D341Med (cell line): ENCODE data around the gene SPTSSB.

Source experiments
- DNase-seq: peaks from one replicate; pipeline ENCODE4 v3.0.0; 2012; ENCODE audit warnings: low spot score

Gene SPTSSB

DNA sequence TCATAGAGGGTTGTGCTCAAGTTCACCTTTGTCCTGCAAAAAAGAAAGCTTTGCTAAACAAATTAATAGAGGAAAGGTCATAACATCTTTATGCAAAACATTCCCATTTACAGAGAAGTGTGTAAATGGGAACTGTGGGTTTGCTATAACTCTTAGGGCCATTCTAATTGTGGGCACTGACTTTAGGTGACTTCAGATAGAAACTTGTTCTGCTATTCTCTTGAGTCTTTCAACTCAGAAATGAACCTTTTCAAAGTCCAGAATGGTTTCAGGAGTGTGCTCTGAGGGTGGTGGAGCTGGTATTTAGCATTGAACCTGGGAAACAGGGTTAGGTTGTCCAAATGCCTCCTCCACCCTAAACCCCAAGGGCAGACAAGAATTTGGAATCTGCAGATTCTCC lies 34.0 kb downstream of the SPTSSB start:
- no peak for DNase-seq

DNA sequence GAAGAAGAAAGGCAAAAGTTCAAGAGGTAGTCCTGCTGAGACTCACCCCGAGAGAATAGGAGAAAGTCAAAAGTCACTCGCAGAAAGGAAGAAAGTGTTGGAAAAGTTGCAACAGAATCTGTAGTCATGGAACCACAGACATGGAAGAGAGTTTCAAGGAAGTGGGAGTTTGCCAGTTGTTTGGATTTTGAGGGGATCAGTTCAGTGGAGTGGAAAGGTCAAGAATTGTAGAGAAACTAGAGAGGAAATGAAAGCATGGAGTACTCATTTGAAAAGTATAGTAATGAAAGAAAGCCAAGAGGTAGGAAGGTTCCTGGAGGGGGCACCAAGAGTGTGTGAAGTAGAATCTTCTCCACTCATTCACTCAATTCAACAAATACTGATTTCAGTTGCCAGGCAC lies 34.7 kb downstream of the SPTSSB start:
- no peak for DNase-seq

DNA sequence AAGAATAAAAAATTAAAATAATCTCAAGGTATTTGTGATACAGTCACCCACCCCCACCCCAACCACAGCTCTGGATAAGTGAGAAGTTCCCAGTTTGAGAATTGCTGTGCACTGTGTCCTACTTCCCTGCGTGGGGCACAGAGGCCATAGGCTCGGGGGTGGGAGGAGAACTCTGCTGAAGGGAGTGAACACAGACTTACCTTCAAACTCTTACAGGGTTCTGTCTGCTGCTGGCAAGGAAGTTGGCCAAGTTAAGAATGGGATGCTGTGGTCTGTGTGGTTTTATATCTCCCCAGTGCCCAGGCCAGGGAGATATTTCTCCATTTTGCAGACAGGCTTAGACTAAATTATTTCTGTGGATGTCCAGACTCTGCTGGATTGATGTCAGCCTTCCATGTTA lies 37.6 kb downstream of the SPTSSB start:
- no peak for DNase-seq

DNA sequence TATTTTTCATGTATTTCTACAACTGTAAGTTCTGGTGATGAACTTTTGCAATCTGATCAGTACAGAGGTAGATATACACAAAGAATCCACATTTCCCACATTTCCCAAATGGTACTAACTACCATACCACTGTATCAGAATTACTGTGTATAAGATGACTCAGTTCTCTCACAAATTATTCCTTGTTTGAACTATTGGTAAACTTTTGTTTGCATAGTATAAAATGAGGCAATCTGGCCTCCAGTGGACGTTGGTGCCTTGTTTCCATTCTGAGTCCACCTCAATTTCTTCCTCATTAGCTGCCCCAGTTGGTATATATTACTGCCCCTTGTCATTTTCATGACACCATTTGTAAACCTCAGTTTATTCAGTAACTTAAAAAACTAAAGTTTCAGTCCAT lies 38.5 kb downstream of the SPTSSB start:
- DNase-seq: no peak

DNA sequence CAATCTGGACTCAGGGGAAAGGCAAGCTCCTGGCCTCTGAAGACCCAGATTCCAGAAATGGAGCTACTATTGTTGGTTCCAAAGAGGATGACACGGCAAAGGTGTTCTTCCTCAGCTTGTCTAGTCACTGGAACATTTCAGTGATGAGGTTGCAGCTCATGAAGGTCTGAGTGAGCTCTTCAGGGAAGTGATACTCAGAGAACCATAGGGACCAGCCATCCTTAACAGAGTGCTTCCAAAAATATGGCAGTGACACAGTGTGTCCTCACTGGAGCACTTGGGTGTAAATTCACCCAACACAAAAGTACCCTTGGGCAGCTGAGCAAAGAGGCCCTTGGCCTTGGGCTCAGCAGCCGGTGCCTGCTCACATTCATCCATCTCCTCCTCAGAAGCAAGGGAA lies 46.3 kb downstream of the SPTSSB start:
- no peak for DNase-seq

DNA sequence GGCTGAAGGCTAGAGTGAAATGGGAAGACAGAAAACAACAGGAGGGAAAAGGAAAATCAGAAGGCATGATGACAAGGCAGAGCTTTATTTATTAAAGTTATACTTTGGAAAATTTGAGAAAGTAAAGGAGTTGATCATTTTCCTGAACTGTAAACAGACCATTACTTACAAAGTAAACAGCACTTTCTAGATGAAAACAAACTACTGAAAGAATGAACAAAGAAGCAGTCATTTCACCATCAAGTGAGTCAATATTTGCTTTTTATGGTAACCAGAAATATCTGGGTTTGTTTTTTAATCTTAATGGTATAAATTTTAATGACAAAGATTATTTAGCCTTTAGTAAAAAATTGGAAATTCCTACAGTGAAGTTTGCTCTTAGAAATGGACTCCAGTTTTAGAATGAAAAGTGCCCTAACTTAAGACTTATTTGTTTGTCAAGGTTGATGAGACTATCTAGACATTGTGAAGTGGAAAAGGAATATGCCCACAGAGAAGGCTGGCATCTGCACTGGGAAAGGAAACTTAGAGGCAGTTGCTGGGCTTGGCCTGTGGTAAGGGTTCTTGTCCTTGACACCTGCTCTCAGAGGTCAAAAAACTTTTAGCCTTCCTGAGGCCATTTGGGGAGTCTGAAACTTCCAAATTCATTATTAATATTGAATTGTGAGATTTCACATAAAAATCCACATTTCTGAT lies 47.2 kb downstream of the SPTSSB start:
- no peak for DNase-seq

DNA sequence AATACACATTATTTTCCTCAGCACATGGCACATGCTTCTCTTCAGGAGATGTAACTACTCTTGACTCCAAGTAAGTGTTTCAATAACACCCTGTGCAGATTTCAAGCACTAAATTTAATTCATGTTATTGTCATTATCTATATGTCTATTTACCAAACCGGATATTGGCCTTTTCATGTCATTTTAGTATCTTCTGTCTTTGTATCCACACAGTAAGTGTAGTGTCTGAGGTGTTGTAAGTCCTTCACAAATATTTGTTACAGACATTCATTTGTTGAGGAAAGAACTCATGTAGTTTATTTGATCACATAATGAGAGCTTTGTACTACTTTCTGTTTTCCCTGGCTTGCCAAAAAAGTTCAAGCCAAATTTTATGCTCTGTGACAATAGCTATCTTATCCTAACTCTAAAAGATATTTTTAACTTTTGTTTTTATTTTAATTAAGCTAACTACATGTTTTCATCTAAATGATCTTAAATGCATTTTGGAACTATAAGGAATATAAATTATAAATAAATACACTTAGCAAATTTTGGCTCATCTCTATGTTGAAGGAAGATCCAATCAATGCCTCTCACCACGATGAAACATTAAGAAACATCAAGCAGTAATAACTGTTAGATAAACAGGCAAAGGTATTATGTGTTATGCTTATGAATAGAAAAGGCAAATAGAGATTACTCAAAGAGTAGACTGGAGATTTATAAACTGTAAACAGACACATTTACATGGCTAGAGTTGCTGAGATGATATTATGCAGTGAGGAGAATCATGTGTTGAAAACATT lies 48.3 kb downstream of the SPTSSB start:
- DNase-seq: no peak

DNA sequence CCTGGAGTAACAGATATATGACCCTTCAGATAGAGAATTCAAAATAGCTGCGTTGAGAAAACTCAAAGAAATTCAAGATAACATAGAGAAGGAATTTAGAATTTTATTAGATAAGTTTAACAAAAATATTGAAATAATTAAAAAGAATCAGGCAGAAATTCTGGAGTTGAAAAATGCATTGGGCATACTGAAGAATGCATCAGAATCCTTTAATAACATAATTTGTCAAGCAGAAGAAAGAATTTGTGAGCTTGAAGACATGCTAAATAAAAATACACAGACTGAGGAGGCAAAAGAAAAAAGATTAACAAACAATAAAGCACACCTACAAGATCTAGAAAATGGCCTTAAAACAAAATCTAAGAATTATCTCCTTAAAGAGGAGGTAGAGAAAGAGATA lies 50.5 kb downstream of the SPTSSB start:
- no peak for DNase-seq

DNA sequence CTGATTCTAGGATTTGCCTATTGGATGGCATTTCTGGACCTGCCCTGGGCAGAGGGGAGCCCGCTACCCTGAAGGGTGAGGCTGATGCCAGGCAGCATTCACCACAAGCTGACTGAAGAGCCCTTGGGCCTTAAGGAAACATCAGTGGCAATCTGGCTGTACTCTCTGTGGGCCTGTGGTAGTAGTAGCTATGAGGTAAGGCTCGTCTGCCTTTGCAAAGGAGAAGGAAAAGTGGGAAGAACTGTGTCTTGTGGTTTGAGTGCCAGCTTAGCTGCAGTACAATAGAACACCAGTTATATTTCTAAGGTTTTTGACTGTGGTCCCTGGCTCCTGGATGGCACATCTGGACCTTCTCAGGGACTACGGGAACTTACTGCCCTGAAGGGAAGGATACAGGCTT lies 51.5 kb downstream of the SPTSSB start:
- no peak for DNase-seq

DNA sequence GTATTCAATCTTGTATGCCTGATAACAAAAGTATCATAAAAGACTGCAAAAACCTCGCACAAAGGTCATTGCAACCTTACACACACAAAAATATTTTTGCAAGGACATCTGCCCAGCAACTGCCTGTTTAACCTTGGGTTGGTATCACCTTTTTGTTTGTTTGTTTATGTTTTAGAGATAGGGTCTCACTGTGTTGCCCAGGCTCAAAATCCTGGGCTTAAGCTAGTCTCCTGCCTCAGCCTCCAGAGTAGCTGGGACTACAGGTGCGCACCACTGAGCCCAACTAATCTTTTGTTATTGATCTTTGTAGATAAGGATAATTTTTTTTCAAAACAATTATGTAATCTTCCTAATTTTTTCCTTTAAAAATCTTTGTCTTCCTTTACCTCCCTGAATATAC lies 54.2 kb downstream of the SPTSSB start:
- no peak for DNase-seq

DNA sequence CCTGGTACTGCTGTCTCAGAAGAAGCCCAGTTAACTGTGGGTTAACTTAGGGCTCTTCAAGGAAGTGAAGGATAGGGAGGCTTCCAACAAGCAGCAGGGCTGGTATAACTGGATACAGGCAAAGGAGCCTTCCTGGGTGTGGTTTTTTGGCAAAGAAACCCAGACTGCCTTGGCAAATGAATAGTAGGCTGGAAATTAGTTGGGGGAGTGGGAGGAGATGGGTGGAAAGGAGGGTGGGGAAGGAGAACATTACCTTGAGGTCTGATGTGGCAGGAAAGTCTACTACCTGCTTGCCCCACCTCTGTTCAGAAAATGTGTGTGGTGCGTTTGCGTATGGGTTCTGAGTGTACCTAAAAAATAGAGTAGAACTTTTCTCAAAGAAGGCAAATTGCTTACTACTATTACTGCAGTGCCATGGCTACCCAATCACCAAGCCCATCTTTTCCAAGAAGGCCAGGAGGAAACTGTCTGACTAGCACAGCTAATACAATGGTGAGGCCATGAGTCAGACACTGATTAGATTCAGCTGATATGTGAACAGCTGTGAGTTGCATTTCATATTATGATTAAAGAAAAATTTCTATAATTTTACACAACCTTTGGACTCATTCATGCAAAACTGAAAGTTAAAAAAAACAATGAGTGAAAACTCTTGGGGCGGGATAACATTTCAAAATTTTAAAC lies 55.2 kb downstream of the SPTSSB start:
- DNase-seq: no peak

DNA sequence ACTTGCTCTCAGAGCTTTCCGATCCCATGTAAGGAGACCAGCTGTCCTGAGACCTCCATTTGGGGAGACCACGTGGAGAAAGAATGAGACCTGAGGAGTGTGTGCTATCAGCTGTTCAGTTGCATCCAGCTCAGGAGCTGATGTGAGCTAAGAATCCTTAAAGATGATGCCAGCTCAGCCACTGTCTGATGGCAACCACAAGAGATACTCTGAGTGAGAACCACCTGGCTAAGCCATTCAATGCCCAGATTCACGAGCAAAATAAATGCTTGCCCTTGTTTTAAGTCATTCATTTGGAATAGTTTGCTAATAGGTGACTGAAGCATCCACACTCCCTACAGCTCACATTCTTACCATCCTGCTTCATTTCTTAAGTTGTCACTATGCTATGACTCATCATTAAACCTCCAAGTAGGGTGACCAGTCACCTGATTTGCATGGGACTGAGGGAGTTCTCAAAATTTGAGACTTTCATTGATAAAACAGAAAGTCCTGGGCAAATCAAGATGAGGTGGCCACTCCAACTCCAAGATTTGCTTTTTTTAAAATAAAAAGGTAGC lies 56.4 kb downstream of the SPTSSB start:
- DNase-seq: no peak

DNA sequence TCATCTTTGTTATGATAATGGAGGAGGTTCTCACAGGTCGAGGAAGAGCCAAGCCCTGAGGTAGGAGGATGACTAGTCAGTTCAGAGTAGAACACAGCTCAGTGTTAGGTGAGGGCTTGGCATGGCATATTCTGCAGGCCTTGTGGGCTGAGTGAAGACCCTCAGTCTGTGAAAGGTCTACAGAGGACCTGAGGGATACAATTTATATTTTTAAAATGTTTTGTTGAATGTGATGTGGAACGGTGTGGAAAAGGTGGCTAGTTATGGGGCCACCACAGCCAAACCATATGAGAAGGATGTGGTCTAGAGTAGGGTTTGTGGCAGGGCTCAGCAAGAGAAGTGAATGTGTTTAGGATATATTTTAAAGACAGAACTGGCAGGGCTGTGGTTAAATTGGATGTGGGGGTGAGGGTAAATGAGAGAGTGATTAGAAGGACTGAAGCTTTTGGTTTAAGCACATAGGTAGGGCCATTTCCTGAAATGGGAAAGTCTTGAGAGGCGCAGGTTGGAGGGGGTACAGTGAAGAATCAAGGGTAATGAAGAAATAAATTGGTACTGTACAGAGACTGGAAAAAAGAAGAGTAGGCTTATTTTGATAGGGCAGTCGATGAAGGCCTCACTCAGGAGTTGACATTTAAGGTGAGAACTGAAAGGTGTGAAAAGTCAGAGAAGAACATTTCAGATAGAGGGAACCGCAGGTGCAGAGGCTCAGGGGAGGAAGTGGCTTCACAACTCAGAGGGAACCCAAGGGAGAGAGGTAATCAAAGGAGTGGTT lies 60.5 kb downstream of the SPTSSB start:
- no peak for DNase-seq

DNA sequence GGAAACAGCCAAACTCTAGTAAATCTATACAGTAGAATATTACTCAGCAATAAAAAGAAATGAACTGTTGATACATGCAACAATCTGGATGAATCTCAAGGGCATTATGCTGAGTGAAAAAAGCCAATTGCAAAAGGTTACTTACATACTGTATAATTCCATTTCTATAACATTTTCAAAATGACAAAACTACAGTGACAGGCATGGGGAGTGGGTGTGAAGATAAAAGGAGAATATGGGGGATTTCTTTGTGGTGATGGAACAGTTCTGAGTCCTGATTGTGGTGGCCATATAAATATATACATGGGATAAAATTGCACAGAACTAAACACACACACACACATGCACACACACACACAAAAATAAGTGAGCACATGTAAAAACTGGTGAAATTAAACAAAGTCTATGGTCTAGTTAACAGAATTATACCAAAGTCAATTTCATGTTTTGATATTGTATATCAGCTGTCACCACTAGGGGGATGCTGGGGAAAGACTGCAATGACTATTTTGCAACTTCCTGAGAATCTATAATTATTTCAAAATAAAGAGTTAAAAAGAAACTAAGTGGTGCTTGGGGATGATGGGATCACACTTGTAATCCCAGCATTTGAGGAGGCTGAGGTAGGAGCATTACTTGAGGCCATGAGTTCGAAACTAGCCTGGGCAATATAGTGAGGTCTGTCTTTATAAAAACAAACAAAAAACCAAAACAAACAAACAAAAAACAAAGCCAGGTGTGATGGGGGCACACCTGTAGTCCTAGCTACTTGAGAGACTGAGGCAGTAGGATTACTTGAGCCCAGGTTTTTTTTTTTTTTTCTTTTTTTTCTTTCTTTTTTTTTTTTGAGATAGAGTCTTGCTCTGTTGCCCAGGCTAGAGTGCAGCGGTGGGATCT lies 66.0 kb downstream of the SPTSSB start:
- DNase-seq: no peak

DNA sequence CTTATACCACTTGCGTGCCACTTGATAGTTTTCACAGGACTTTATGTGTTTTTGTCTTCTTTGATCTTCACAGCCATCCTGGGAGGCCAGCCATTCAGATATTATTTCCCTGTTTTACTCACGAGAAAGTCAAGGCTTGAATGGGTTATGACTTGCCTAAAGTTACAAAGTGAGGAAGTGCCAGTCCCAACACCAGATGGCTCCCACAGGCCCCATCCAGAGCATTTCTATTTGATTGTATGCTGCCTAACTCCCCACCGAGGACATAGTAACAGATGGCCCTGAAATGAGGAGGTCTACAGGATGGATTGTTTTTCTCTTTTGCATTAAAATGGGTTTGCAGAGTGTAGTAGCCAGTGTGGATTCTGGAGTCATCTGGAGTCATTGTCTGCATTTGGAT lies 74.5 kb downstream of the SPTSSB start:
- DNase-seq: no peak

DNA sequence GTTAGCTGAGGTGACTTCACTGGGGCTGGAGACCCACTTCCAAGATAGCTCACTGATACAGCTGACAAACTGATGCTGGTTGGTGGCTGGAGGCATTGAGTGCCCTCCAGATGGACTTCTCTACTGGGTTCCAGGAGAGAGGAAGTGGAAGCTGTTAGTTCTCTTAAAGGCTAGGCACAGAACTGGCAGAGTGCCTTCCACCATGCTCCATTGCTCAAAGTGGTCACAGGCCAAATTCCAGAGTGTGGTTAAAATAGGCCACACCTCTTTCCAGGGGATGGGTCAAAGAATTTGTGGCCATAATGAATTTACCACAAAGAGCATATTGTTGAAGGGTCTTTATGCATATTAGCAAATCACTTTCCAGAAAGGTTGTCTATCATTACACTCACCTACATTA lies 76.0 kb downstream of the SPTSSB start:
- DNase-seq: no peak
